PC-3 (cell line): ENCODE results near the gene MAGIX.

ENCODE experiments used
- EZH2 ChIP-seq: fragments of 300-600 bp; sonication (generic); IDR thresholded peaks from one replicate; pipeline ENCODE4 v1.6.1; 2017; ENCODE audit warnings: antibody characterized with exemption, mild to moderate bottlenecking, low read length; ENCODE audit not compliant: unreplicated experiment
- TF ChIP-seq, protein P1 (sequence below): fragments of 300-600 bp; sonication (generic); conservative IDR thresholded peaks from 2 replicates; pipeline ENCODE4 v1.5.1; 2017; ENCODE audit warnings: antibody characterized with exemption, low read depth, mild to moderate bottlenecking, low read length

DNA sequence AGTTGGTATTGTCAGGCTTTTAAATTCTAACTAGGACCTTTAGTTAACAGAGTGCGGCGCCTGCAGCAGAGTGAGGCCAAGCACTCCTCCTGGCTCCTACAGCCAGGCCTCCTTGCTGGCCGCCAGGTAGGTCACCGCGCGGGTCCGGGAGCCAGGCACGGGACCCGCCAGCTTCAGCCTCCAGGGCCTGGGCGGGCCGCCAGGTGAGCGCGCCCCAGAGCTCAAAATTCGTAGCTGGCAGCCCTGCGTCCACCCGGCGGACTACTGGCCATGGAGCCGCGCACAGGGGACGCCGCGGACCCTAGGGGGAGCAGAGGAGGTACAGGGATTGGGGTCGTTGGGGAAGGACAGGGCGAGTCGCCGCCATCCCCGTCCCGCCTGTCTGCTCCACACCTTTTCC lies at the start of gene MAGIX:
- TF ChIP-seq, protein P1, sequence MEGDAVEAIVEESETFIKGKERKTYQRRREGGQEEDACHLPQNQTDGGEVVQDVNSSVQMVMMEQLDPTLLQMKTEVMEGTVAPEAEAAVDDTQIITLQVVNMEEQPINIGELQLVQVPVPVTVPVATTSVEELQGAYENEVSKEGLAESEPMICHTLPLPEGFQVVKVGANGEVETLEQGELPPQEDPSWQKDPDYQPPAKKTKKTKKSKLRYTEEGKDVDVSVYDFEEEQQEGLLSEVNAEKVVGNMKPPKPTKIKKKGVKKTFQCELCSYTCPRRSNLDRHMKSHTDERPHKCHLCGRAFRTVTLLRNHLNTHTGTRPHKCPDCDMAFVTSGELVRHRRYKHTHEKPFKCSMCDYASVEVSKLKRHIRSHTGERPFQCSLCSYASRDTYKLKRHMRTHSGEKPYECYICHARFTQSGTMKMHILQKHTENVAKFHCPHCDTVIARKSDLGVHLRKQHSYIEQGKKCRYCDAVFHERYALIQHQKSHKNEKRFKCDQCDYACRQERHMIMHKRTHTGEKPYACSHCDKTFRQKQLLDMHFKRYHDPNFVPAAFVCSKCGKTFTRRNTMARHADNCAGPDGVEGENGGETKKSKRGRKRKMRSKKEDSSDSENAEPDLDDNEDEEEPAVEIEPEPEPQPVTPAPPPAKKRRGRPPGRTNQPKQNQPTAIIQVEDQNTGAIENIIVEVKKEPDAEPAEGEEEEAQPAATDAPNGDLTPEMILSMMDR: no peak
- TF ChIP-seq EZH2: no peak
